B cell (primary cell): ENCODE measurements around the gene TBC1D2B. TPM values are rescaled to one million over a fixed set of nuclear protein-coding genes. Genes with fewer than 3 reads are reported as not detected.
"Not testable (repeated sequence)": the region's sequence is repeated elsewhere in the genome, so short reads cannot be mapped to it uniquely, and the experiment has no call there.

Experiments
- ATAC-seq: fragments of 200-7000 bp; cut with Tn5 transposase; one replicate; pipeline ENCODE4 v1.10.0; 2021; ENCODE audit warnings: low read depth, mild to moderate bottlenecking, moderate number of reproducible peaks, moderate library complexity
- CTCF ChIA-PET: fragments of 350-600 bp; sonication (Branson Sonifier 250); formaldehyde crosslinking; loops from one replicate; lab custom pipeline; 2021; ENCODE audit warnings: antibody characterized with exemption, inconsistent platforms; lab: Charles Lee
- POLR2A ChIA-PET: fragments of 350-600 bp; sonication (Branson Sonifier 250); formaldehyde crosslinking; loops from one replicate; lab custom pipeline; 2021; ENCODE audit warnings: antibody characterized with exemption; lab: Charles Lee
- DNase-seq: peaks from one replicate; pipeline ENCODE4 v3.0.0; 2013
- H2AFZ ChIP-seq: 2 replicates; pipeline ENCODE4 v1.6.1; 2012; ENCODE audit warnings: mild to moderate bottlenecking, low read depth, low read length; ENCODE audit not compliant: insufficient read depth, poor library complexity, severe bottlenecking
- H3K27ac ChIP-seq, 2 donors: 1 replicate in 1 of 2; 2 replicates in 1 of 2; pipeline ENCODE4 v1.5.1; 2012 to 2013; ENCODE audit warnings: low read length in 2 of 2, mild to moderate bottlenecking in 2 of 2, moderate library complexity in 1 of 2
- H3K27me3 ChIP-seq, 4 experiments: fragments of 200-600 bp in 1 of 4; sonication (generic) in 1 of 4; replicated peaks in 1 of 4; 1 replicate in 2 of 4; 2 replicates in 2 of 4; pipeline versions ENCODE4 v1.6.1 to v1.7.0; 2013 to 2016; ENCODE audit warnings: low read length in 3 of 4, mild to moderate bottlenecking in 2 of 4, mixed read lengths in 1 of 4, moderate library complexity in 1 of 4; ENCODE audit not compliant: insufficient read depth in 4 of 4, control insufficient read depth in 3 of 4; ENCODE audit errors: control extremely low read depth in 1 of 4
- H3K36me3 ChIP-seq, 2 experiments: replicated peaks in 1 of 2; 1 replicate in 1 of 2; 2 replicates in 1 of 2; pipeline versions ENCODE4 v1.6.1 to v1.7.1; 2013; ENCODE audit warnings: low read length in 1 of 2; ENCODE audit not compliant: insufficient read depth in 2 of 2, control insufficient read depth in 1 of 2; ENCODE audit errors: control extremely low read depth in 1 of 2, extremely low read depth in 1 of 2
- H3K4me1 ChIP-seq, 2 donors: fragments of 200-600 bp in 1 of 2; sonication (generic) in 1 of 2; 1 replicate in 1 of 2; 2 replicates in 1 of 2; pipeline versions ENCODE4 v1.5.1 to v1.6.1; 2013 to 2017; ENCODE audit warnings: low read length in 2 of 2; ENCODE audit not compliant: control insufficient read depth in 2 of 2, insufficient read depth in 2 of 2
- H3K4me2 ChIP-seq: replicated peaks from 2 replicates; pipeline ENCODE3; 2012; ENCODE audit warnings: mild to moderate bottlenecking, low read depth, low read length; ENCODE audit not compliant: poor library complexity, severe bottlenecking
- H3K4me3 ChIP-seq, 5 experiments: fragments of 200-600 bp in 1 of 5; sonication (generic) in 1 of 5; 1 replicate in 3 of 5; 2 replicates in 2 of 5; pipeline versions ENCODE4 v1.5.1 to v1.7.0; 2011 to 2016; ENCODE audit warnings: low read length in 4 of 5, mild to moderate bottlenecking in 4 of 5, low read depth in 2 of 5, control low read depth in 1 of 5, moderate library complexity in 1 of 5; ENCODE audit not compliant: insufficient read depth in 1 of 5; ENCODE audit errors: control extremely low read depth in 1 of 5, extremely low read depth in 1 of 5
- H3K79me2 ChIP-seq: fragments of 200-600 bp; sonication (generic); one replicate; pipeline ENCODE4 v1.6.0; 2016; ENCODE audit warnings: low read length; ENCODE audit not compliant: control insufficient read depth, insufficient read depth
- H3K9ac ChIP-seq: fragments of 200-600 bp; sonication (generic); 2 replicates; pipeline ENCODE4 v1.6.1; 2017; ENCODE audit warnings: mild to moderate bottlenecking, low read length, moderate library complexity
- H3K9me3 ChIP-seq, 3 donors: one replicate each; pipeline versions ENCODE4 v1.6.1 to v1.7.1; 2013; ENCODE audit warnings: low read length in 2 of 3; ENCODE audit not compliant: control insufficient read depth in 2 of 3, insufficient read depth in 1 of 3; ENCODE audit errors: control extremely low read depth in 1 of 3
- H4K20me1 ChIP-seq: 2 replicates; pipeline ENCODE4 v1.6.0; 2012; ENCODE audit warnings: mild to moderate bottlenecking, low read length; ENCODE audit not compliant: insufficient read depth, control insufficient read depth, poor library complexity, severe bottlenecking
- H3K27ac Mint-ChIP-seq: one replicate; pipeline ENCODE4 v1.8.0; 2021; ENCODE audit warnings: mixed read lengths
- H3K27me3 Mint-ChIP-seq: one replicate; pipeline ENCODE4 v1.8.0; 2021; ENCODE audit warnings: mixed read lengths
- H3K4me1 Mint-ChIP-seq: one replicate; pipeline ENCODE4 v1.8.0; 2021; ENCODE audit warnings: mixed read lengths
- H3K4me3 Mint-ChIP-seq: one replicate; pipeline ENCODE4 v1.8.0; 2021; ENCODE audit warnings: mixed read lengths
- H3K9me3 Mint-ChIP-seq: one replicate; pipeline ENCODE4 v1.8.0; 2022; ENCODE audit warnings: mixed read lengths; ENCODE audit not compliant: insufficient read depth
- EZH2 ChIP-seq: IDR thresholded peaks from 2 replicates; pipeline ENCODE4 v1.6.1; 2012; ENCODE audit warnings: borderline replicate concordance, low read depth, mild to moderate bottlenecking, moderate library complexity, low read length; ENCODE audit not compliant: insufficient read depth, poor library complexity, severe bottlenecking
- WGBS: methylation state at CpG from one replicate; pipeline ENCODE4 v1.1.5; 2013; ENCODE audit warnings: missing lambda C conversion rate; ENCODE audit not compliant: insufficient coverage; 5-methylcytosine and 5-hydroxymethylcytosine counted together
- intact Hi-C: fragments of 100-400 bp; cut with micrococcal nuclease; formaldehyde crosslinking; loops from one replicate; pipeline ENCODE4 v1.10.0; 2022
- polyA plus RNA-seq: library from polyadenylated mRNA; depleted of rRNA; stranded (reverse); fragments of >200 nt; gene quantifications from 2 replicates; pipeline ENCODE4 v1.2.3, GENCODE V29; 2012
- total RNA-seq, 2 donors: library from RNA; stranded (reverse); fragments of 120-200 nt in 1 of 2; gene quantifications; 1 replicate in 1 of 2; 2 replicates in 1 of 2; pipeline versions ENCODE4 v1.2.3 to v1.2.4, GENCODE V29; 2013 to 2022
- TF ChIP-seq, protein P1 (sequence below): fragments of 200-600 bp; IDR thresholded peaks from one replicate; pipeline ENCODE4 v1.8.0; 2022; ENCODE audit warnings: antibody characterized with exemption, mild to moderate bottlenecking

TBC1D2B gene
- total and polyA plus RNA-seq, 2 donors (not counting 1 experiment from before 2014, with no cell fraction given): 8.5 to 26.1 TPM

DNA sequence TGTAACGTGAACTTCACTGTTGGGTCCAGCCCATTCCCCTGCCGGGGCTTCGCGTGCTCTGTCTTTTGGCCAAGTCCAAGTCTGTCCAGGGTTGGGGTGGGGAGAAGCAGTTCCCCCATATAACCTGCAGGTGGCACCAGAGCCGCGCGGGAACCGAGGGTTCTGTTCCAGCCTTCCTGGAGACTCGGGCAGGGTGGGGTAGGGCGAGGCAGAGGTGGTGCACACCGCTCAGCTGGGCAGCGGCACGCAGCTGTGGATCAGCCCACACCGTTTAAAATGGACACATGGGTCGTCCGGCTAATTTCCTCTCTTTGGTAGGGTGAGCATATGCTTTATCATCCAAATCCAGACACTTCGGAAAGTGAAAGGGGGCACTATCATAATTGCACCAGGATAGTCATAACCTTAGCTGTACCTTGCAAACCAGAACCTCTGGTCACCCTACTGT is 118.1 kb downstream of the TBC1D2B start:
- Histone ChIP-seq H3K79me2 (no peaks in the 10 kb centered on the region), H3K4me2 (peak overlapping the region; percentile 57), H4K20me1 (no peaks in the 10 kb centered on the region), H3K4me3 (peak overlapping the region in 2 of 5 experiments; percentile 23 to 36), H3K27ac (no peak overlapping the region), H3K27me3 (peaks cover 0 to 2% (median 0%) of the 10 kb centered on the region in 4 experiments), H3K9ac (no peak overlapping the region), H3K36me3 (no peaks in the 10 kb centered on the region), H2AFZ (peak overlapping the region; percentile 47), H3K9me3 (no peaks in the 10 kb centered on the region), H3K4me1 (peaks cover 3 to 6% of the 10 kb centered on the region in 2 donors)
- H3K27ac Mint-ChIP-seq: no peak overlapping the region
- intact Hi-C loops: loop anchor here (1.0 to 2.0 kb wide), 4 partner anchors 35 to 282 kb away; no protein-coding TSS in a partner anchor
- TF ChIP-seq, protein P1, sequence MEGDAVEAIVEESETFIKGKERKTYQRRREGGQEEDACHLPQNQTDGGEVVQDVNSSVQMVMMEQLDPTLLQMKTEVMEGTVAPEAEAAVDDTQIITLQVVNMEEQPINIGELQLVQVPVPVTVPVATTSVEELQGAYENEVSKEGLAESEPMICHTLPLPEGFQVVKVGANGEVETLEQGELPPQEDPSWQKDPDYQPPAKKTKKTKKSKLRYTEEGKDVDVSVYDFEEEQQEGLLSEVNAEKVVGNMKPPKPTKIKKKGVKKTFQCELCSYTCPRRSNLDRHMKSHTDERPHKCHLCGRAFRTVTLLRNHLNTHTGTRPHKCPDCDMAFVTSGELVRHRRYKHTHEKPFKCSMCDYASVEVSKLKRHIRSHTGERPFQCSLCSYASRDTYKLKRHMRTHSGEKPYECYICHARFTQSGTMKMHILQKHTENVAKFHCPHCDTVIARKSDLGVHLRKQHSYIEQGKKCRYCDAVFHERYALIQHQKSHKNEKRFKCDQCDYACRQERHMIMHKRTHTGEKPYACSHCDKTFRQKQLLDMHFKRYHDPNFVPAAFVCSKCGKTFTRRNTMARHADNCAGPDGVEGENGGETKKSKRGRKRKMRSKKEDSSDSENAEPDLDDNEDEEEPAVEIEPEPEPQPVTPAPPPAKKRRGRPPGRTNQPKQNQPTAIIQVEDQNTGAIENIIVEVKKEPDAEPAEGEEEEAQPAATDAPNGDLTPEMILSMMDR: peak; percentile 96
- TF ChIP-seq EZH2: no peak
- peak; percentile 100 for ATAC-seq
- ChIA-PET POLR2A (no interaction called here), CTCF (interaction anchor here (0.6 to 7.1 kb wide), 31 partner anchors 8 to 303 kb away, joined by 3 to 164 read pairs (median 4); partner anchors contain the start of gene CIB2)
- H3K9me3 Mint-ChIP-seq: no peaks in the 10 kb centered on the region
- H3K4me1 Mint-ChIP-seq: peaks cover 7% of the 10 kb centered on the region
- WGBS: under 1% methylated on average over 14 of the region's 17 CpGs
- DNase-seq: peak; percentile 77
- peaks cover 18% of the 10 kb centered on the region for H3K27me3 Mint-ChIP-seq
- peak overlapping the region; percentile 49 for H3K4me3 Mint-ChIP-seq

GRCh38 chr15:77958716-77959431 is 118.6 kb downstream of the TBC1D2B start:
- CTCF ChIA-PET: interaction anchor here (0.5 to 7.1 kb wide), 30 partner anchors 9 to 304 kb away, joined by 3 to 164 read pairs (median 4); partner anchors contain the start of gene CIB2
- H3K4me2 ChIP-seq: peak overlapping the region; percentile 57
- H3K27me3 ChIP-seq, H3K4me1 Mint-ChIP-seq, POLR2A ChIA-PET, H3K27ac ChIP-seq, H3K36me3 ChIP-seq, H3K9me3 ChIP-seq, H4K20me1 ChIP-seq, H3K9me3 Mint-ChIP-seq, H3K4me1 ChIP-seq, DNase-seq, ATAC-seq, H3K9ac ChIP-seq, H3K79me2 ChIP-seq, H3K4me3 ChIP-seq, H3K4me3 Mint-ChIP-seq, H3K27ac Mint-ChIP-seq: not testable (repeated sequence)
- 91% methylated on average over 4 of the region's 7 CpGs for WGBS
- intact Hi-C loops: loop anchor here (1.0 to 2.0 kb wide), 4 partner anchors 36 to 282 kb away; no protein-coding TSS in a partner anchor
- H2AFZ ChIP-seq: peak overlapping the region; percentile 47
- peaks cover 18% of the 10 kb centered on the region for H3K27me3 Mint-ChIP-seq

GRCh38 chr15:77958021-77958420 is 119.5 kb downstream of the TBC1D2B start:
- POLR2A ChIA-PET, H3K9me3 ChIP-seq, DNase-seq, H2AFZ ChIP-seq, H4K20me1 ChIP-seq, H3K27ac ChIP-seq, H3K9me3 Mint-ChIP-seq, H3K27me3 ChIP-seq, H3K4me3 Mint-ChIP-seq, H3K4me2 ChIP-seq, H3K4me1 ChIP-seq, H3K4me1 Mint-ChIP-seq, H3K9ac ChIP-seq, H3K79me2 ChIP-seq, ATAC-seq, H3K36me3 ChIP-seq, H3K4me3 ChIP-seq, H3K27ac Mint-ChIP-seq: not testable (repeated sequence)
- WGBS: 88% methylated on average over 1 of the region's 2 CpGs
- peaks cover 16% of the 10 kb centered on the region for H3K27me3 Mint-ChIP-seq
- CTCF ChIA-PET: interaction anchor here (1.3 to 7.1 kb wide), 8 partner anchors 11 to 283 kb away, joined by 4 to 164 read pairs (median 5); no protein-coding TSS in a partner anchor
- intact Hi-C loops: loop anchor here (2.0 kb wide), 2 partner anchors 37 to 237 kb away; no protein-coding TSS in a partner anchor
